Right lung (tissue), 5 donors: ENCODE results near the gene DCLK3. TPM values are rescaled to one million over a fixed set of nuclear protein-coding genes. Genes with fewer than 3 reads are reported as not detected.
A peak's percentile ranks its signal among the peaks of the same experiment; 100 is the strongest.

Experiments used
- DNase-seq, 2 donors: peaks; one replicate each; pipeline ENCODE4 v3.0.0-alpha.2; 2013
- polyA plus RNA-seq, 5 donors: library from polyadenylated mRNA; unstranded; fragments of 120-200 nt; gene quantifications; one replicate each; pipeline versions ENCODE4 v1.2.1 to v1.2.3, GENCODE V29; 2013; ENCODE audit warnings: inconsistent platforms in 1 of 5, low replicate concordance in 1 of 5; ENCODE audit not compliant: insufficient read length in 5 of 5, insufficient read depth in 1 of 5

The DCLK3 gene
- polyA plus RNA-seq, 5 donors, result 1.2 to 1.7 (median 1.4) TPM

GRCh38 chr3:36765104-36765503 is 751 bp upstream of the DCLK3 start:
- no peak for DNase-seq

DNA sequence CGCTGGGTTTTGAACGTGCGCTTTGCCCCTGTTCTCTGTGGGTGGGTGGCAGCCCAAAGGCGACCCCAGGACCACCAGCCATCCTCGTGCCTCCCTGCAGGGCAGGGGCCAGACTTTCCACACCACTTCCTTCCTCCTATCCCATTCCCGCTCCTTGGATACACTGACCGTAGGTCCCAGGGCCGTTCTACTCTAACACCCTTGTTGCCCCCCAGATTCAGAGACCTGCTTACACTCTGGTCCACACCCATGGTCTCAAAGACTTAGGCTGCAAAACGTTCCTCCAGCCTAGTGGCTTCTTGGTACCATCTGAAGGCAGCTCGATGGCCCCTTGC is 318 bp upstream of the DCLK3 start:
- no peak for DNase-seq

- DNase-seq, result no peak
Measured at GRCh38 chr3:36762918-36763849, 1.2 kb downstream of the DCLK3 start.

GRCh38 chr3:36761779-36762178 is 2.6 kb downstream of the DCLK3 start:
- no peak for DNase-seq

GRCh38 chr3:36756269-36756668 is 8.1 kb downstream of the DCLK3 start:
- no peak for DNase-seq

DNA sequence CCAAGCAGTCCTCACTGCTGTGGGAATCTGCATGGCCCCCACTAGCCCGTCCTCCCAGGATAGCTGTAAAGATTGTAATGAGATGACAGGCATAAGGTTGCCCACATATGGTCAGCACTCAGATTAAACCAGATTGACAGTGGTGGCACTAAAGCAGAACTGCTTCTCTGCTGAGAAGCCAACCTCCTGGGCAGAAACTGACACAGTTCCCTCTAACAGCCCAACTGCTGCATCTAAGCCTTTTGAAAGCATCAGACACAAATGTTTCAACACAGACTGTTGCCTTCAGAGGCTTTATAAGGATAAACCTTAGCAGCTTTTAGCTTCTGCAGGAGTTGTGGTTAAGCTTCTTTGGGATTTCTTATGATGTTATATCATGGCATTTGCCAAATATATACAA is 13.0 kb downstream of the DCLK3 start:
- DNase-seq, result no peak

DNA sequence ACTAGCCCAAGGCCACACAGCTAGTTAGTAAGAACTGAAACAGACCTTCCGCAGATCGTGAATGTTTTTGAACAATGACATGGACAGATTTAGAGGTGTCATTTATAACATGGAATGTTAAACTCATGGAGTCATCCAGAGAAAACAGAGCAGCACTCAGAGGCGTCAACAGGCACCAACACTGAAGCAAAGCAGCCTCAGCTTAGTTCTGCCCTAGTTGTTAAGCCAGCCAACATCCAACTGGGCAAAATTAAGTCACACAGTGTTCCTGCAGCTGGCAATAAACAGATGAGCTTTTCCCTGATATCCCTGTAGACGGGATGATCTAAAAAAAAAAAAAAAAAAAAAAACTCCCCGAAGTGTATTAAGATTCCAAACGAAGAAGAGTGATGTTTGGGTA is 13.6 kb downstream of the DCLK3 start:
- DNase-seq, result no peak

- no peak for DNase-seq
Measured at GRCh38 chr3:36744763-36745162, 19.6 kb downstream of the DCLK3 start.

GRCh38 chr3:36743826-36744225 is 20.5 kb downstream of the DCLK3 start:
- DNase-seq, result no peak

DNA sequence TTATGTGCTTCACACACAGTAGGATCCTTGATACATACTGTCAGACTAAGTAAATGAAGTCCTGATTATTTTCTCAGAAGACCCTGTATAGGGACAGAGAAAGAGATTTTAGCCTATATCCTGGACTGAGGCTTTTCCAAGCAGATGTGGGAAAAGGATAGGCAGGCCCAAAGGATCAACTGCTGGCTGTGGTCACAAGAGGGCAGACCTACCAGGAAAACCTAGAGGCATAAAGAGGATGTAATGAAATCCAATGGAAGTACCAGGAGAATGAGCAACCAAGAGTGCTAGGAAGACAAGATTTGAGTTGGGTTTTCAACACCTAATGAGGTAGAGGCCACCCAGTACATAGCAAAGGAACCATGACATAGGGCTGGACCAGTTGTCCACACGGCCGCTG is 23.1 kb downstream of the DCLK3 start:
- DNase-seq, result no peak

- DNase-seq, result no peak
Measured at GRCh38 chr3:36740787-36741186, 23.6 kb downstream of the DCLK3 start.

- DNase-seq, result peak in 1 of 2 donors; percentile 13
Measured at GRCh38 chr3:36738702-36739101, 25.7 kb downstream of the DCLK3 start.

DNA sequence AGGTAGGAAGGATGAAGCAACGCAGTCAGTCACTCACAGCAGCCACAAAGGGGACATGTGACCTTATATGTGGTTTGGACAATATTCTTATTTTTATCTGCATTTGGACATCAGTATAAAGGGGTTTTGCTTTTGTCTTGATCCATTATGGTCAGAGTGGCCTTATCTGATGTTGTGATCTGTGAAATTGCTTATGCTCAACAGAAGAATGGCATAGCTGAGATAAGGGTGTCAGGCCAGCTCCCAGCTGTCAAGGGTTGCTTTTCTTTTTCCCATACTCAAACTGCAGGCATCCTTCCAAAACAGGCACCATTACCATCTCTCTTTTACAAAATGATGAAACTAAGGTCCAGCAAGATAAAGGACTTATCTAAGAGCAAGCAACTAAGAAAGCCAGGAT is 28.1 kb downstream of the DCLK3 start:
- no peak for DNase-seq

DNA sequence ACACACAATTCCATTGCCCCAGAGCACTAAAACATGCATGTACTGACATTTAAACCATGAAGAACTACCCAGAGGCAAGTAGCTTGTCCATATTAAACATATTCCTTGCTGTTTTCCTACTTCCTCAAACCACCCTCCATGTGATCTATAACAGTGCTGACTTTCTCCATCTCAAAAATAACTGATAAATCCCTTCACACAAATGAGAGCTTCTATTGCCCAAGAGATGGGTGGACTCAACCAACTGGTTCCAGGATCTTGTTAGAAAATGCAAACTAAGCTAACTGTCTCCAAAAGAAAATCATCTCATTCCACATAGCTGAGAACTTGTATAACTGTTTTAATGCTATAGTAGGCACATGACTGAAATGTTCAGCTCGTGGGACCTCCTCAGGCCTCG is 29.6 kb downstream of the DCLK3 start:
- no peak for DNase-seq

- no peak for DNase-seq
Measured at GRCh38 chr3:36733723-36734122, 30.6 kb downstream of the DCLK3 start.

GRCh38 chr3:36733162-36733696 is 31.1 kb downstream of the DCLK3 start:
- no peak for DNase-seq

DNA sequence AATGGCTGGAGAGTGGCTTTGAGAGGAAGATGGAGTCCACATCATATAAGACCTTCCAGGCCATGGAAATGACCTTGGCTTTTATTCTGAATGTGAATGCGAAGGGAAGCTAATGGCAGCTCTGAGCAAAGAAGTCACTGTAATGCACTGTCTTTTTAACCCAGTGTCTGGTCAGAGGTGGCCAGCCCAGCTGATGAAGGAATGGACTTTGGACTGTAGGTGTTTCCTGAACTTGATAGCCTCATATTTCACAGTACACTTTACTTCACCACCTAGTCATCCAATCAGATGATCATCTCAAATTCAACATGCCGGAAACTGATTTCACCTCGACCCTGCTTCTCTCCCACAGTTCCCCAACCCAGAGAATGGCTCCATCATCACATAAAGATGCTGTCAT is 33.4 kb downstream of the DCLK3 start:
- DNase-seq, result no peak

GRCh38 chr3:36729204-36730056 is 34.9 kb downstream of the DCLK3 start:
- peak in 1 of 2 donors; percentile 46 for DNase-seq

DNA sequence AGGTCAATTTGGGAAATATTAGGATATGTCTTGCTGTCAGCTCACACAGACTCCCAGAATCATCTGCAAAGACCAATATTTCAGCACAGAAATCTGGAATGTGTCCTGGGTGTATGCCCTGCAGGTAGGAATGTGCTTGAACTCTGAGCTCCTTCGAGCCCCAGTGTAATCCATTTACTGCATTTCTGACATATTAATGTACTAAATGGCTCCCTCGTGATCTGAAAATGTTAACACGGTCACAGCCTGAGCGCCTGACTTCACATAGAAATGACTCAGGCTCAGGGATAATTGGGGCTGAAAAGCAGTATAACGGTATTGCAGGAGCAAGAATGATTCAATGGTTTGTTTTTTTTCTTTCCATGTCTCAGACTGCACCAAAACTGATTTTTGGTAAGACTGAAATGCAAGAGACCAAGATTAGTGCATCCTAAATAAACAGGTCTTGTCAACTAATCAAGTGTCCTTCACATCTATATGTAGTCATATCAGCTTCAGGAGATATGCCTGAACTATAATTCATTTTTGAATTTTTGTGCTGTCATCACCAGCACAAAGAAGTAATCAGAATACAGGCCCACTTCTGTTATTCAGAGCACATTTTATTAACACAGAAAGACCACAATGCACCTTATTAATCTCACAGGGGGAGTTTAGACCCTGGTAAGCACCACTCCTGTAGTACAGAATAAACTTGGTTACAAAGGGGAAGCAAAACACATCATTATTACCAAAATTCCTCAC is 49.8 kb downstream of the DCLK3 start:
- DNase-seq, result no peak

- DNase-seq, result no peak
Measured at GRCh38 chr3:36713904-36714303, 50.4 kb downstream of the DCLK3 start.

DNA sequence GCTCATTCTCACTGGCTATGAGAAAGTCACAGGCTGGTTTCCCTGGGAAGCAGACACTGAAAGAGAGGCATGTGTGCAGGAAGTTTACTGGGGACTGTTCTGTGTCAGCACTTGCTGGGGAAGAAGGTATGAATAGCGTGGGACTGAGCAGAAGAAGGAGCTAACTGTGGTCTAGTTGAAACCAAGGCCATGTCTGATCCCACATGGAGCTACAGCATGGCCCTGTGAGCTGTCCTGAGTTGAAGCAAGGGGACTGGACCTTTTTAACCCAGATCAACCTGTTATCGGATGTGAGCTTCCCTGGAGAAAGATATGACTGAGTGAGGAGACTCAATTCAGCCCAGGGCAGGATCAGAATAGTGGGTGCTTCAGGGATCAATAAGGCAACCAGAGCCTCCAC is 53.7 kb downstream of the DCLK3 start:
- DNase-seq, result no peak

DNA sequence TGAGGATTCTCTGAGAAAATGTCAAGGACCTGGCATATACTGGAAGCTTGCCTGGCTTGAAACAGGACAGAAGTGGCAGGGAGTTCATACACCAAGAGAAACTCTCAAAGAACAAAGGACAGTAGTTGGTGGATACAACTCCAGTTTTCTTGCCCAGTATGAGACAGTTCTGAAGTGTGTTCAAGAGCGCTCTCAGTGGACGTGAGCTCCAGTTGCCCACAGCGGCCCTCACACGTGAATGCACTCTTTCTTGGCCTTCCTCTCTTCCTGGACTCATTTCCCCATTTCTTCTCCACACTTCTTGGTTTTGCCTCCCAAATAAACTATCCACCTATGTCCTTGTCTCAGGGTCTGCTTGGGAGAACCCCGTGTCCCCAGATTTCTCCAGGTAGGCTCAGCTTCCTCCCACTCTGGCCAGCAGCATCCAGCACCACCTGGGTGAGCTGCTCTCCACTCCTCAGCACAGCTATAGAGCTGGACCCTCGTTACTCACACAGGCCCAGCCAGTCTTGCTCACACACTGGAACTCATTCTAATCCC is 54.5 kb downstream of the DCLK3 start:
- no peak for DNase-seq
